ENCODE data around the gene STIM2.

DNA sequence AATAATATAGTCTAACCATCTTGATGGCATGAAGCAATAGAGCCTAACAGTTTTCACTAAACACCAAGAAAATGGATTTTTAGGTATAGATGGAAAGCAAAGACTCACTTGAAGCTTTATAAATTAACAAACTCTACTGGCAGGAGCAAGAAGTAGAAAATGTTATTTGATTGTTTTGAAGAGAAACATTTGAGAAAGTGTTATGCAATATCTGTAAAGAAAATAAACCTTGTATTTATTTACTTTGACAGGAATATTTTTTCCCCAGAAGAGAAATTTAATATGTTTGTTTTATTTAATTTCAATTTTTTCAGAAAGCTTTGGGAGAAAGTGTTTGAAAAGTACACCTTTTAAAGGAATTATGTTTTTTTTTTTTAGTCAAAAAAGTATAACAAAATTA is 139.0 kb downstream of the STIM2 start:
- TF ChIP-seq, protein P1, sequence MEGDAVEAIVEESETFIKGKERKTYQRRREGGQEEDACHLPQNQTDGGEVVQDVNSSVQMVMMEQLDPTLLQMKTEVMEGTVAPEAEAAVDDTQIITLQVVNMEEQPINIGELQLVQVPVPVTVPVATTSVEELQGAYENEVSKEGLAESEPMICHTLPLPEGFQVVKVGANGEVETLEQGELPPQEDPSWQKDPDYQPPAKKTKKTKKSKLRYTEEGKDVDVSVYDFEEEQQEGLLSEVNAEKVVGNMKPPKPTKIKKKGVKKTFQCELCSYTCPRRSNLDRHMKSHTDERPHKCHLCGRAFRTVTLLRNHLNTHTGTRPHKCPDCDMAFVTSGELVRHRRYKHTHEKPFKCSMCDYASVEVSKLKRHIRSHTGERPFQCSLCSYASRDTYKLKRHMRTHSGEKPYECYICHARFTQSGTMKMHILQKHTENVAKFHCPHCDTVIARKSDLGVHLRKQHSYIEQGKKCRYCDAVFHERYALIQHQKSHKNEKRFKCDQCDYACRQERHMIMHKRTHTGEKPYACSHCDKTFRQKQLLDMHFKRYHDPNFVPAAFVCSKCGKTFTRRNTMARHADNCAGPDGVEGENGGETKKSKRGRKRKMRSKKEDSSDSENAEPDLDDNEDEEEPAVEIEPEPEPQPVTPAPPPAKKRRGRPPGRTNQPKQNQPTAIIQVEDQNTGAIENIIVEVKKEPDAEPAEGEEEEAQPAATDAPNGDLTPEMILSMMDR (IDR thresholded peaks at IDR 0.05; ENCODE audit: borderline replicate concordance, extremely low read depth, low read length, poor library complexity, severe bottlenecking), result no peak
- no peak for TF ChIP-seq EZH2 (IDR thresholded peaks at IDR 0.05; ENCODE audit: borderline replicate concordance, low read depth, low read length, severe bottlenecking)

All from DND-41 (cell line).